ENCODE data around the gene ABHD14A.

- TF ChIP-seq CTCF (IDR thresholded peaks at IDR 0.05) = no peak
- no peak for TF ChIP-seq POLR2AphosphoS5 (IDR thresholded peaks at IDR 0.05; ENCODE audit: insufficient read depth in 1 of 2, low read depth in 1 of 2)
Measured at GRCh38 chr3:52026041-52026440, 51.2 kb downstream of the ABHD14A start.

Measured in vagina (tissue), 2 donors.